ENCODE results near the gene RPS27A. TPM values are rescaled to one million over a fixed set of nuclear protein-coding genes. Genes with fewer than 3 reads are reported as not detected.
"Not testable (repeated sequence)": the region's sequence is repeated elsewhere in the genome, so short reads cannot be mapped to it uniquely, and the experiment has no call there.

The RPS27A gene
- total and polyA plus RNA-seq, 2 experiments from 2014 or later: 775 to 1,144 TPM

GRCh38 chr2:55239656-55240222 is 7.3 kb downstream of the RPS27A start:
- H3K4me1 ChIP-seq (ENCODE audit: insufficient read depth): peaks cover 5% of the 10 kb centered on the region
- no peak overlapping the region for H3K9ac ChIP-seq
- peaks cover 33% of the 10 kb centered on the region for H3K36me3 ChIP-seq (ENCODE audit: low read depth)
- in situ Hi-C loops (cut with MboI): no loop called here
- 71 to 76% methylated on average over 4 of the region's 4 CpGs for WGBS, 2 experiments (ENCODE audit: low coverage in 1 of 2, low lambda C conversion rate in 2 of 2, missing lambda C conversion rate in 2 of 2)
- no peak overlapping the region for H3K4me3 ChIP-seq
- TF ChIP-seq EZH2phosphoT487 (IDR thresholded peaks at IDR 0.05; ENCODE audit: insufficient read depth, low read depth) (no peak), EZH2 (IDR thresholded peaks at IDR 0.05; ENCODE audit: insufficient read depth, poor library complexity, severe bottlenecking) (no peak)
- no peak overlapping the region for H3K27ac ChIP-seq
- H2AFZ ChIP-seq: no peak overlapping the region
- H3K79me2 ChIP-seq (ENCODE audit: insufficient read depth): peaks cover 17% of the 10 kb centered on the region
- H3K9me2 ChIP-seq (ENCODE audit: insufficient read depth): no peaks in the 10 kb centered on the region
- no peaks in the 10 kb centered on the region for H3K27me3 ChIP-seq (replicated peaks; ENCODE audit: insufficient read depth)
- H3K9me3 ChIP-seq (ENCODE audit: low read depth): no peaks in the 10 kb centered on the region
- DNase-seq: no peak
- no peaks in the 10 kb centered on the region for H4K20me1 ChIP-seq (ENCODE audit: insufficient read depth)
- no peak overlapping the region for H3K4me2 ChIP-seq (ENCODE audit: unreplicated experiment)
- H3F3A ChIP-seq (ENCODE audit: insufficient read depth): peaks cover 58% of the 10 kb centered on the region

GRCh38 chr2:55241582-55241981 is 9.1 kb downstream of the RPS27A start:
- H3K9ac ChIP-seq; H3K4me3 ChIP-seq; H2AFZ ChIP-seq; H3K9me2 ChIP-seq (ENCODE audit: insufficient read depth); H3K4me1 ChIP-seq (ENCODE audit: insufficient read depth); DNase-seq; H3K4me2 ChIP-seq (ENCODE audit: unreplicated experiment); H4K20me1 ChIP-seq (ENCODE audit: insufficient read depth); H3K9me3 ChIP-seq (ENCODE audit: low read depth); H3K27me3 ChIP-seq (replicated peaks; ENCODE audit: insufficient read depth); in situ Hi-C loops (cut with MboI); H3K27ac ChIP-seq; H3K79me2 ChIP-seq (ENCODE audit: insufficient read depth): not testable (repeated sequence)
- H3K36me3 ChIP-seq (ENCODE audit: low read depth): peaks cover 23% of the 10 kb centered on the region
- H3F3A ChIP-seq (ENCODE audit: insufficient read depth): peaks cover 41% of the 10 kb centered on the region
- 87 to 90% methylated on average over 8 of the region's 8 CpGs for WGBS, 2 experiments (ENCODE audit: low coverage in 1 of 2, low lambda C conversion rate in 2 of 2, missing lambda C conversion rate in 2 of 2)

DNA sequence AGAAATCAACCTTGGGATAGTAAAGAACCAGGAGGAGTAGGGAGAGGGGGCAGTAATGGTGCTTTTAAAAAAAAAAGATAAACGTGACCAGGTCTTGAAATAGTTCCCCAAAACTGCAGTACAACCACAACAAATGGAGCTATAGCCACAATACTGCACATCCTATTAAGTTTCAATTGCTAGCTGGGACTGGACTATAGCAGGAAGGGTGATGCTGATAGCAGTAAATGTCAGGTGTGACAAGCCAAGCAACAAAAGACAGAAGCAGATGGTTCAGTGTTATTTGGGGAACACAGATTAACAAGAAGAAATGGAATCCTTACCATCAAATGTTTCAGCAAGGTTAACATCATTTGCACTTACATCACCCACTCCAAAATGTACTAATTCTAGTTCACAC is 10.1 kb downstream of the RPS27A start:
- Histone ChIP-seq H3K9me2 (ENCODE audit: insufficient read depth) (no peaks in the 10 kb centered on the region), H3K9ac (no peak overlapping the region), H3F3A (ENCODE audit: insufficient read depth) (peaks cover 30% of the 10 kb centered on the region), H3K4me1 (ENCODE audit: insufficient read depth) (no peaks in the 10 kb centered on the region), H3K27ac (no peak overlapping the region), H3K27me3 (replicated peaks; ENCODE audit: insufficient read depth) (no peaks in the 10 kb centered on the region), H3K36me3 (ENCODE audit: low read depth) (peaks cover 24% of the 10 kb centered on the region), H3K4me2 (ENCODE audit: unreplicated experiment) (no peak overlapping the region), H2AFZ (no peak overlapping the region), H3K79me2 (ENCODE audit: insufficient read depth) (no peaks in the 10 kb centered on the region), H3K9me3 (ENCODE audit: low read depth) (no peaks in the 10 kb centered on the region), H4K20me1 (ENCODE audit: insufficient read depth) (no peaks in the 10 kb centered on the region), H3K4me3 (no peak overlapping the region)
- TF ChIP-seq EZH2phosphoT487 (IDR thresholded peaks at IDR 0.05; ENCODE audit: insufficient read depth, low read depth) (no peak), EZH2 (IDR thresholded peaks at IDR 0.05; ENCODE audit: insufficient read depth, poor library complexity, severe bottlenecking) (no peak)
- in situ Hi-C loops (cut with MboI): no loop called here
- no peak for DNase-seq
- 80 to 87% methylated on average over 1 of the region's 1 CpG for WGBS, 2 experiments (ENCODE audit: low coverage in 1 of 2, low lambda C conversion rate in 2 of 2, missing lambda C conversion rate in 2 of 2)

GRCh38 chr2:55245411-55245810 is 12.9 kb downstream of the RPS27A start:
- TF ChIP-seq EZH2phosphoT487 (IDR thresholded peaks at IDR 0.05; ENCODE audit: insufficient read depth, low read depth) (no peak), EZH2 (IDR thresholded peaks at IDR 0.05; ENCODE audit: insufficient read depth, poor library complexity, severe bottlenecking) (no peak)
- no peak for DNase-seq
- WGBS, 2 experiments (ENCODE audit: low coverage in 1 of 2, low lambda C conversion rate in 2 of 2, missing lambda C conversion rate in 2 of 2): 77 to 78% methylated on average over 5 of the region's 5 CpGs
- H4K20me1 ChIP-seq (ENCODE audit: insufficient read depth): no peaks in the 10 kb centered on the region
- no peak overlapping the region for H3K4me3 ChIP-seq
- no peaks in the 10 kb centered on the region for H3K79me2 ChIP-seq (ENCODE audit: insufficient read depth)
- H3K4me1 ChIP-seq (ENCODE audit: insufficient read depth): no peaks in the 10 kb centered on the region
- H3K27me3 ChIP-seq (replicated peaks; ENCODE audit: insufficient read depth): no peaks in the 10 kb centered on the region
- in situ Hi-C loops (cut with MboI): no loop called here
- 0 out of 2 replicates have a peak, but pooled peaks cover 14% of the 10 kb centered on the region for H3F3A ChIP-seq (ENCODE audit: insufficient read depth)
- no peaks in the 10 kb centered on the region for H3K9me3 ChIP-seq (ENCODE audit: low read depth)
- no peak overlapping the region for H2AFZ ChIP-seq
- no peak overlapping the region for H3K27ac ChIP-seq
- no peak overlapping the region for H3K9ac ChIP-seq
- H3K36me3 ChIP-seq (ENCODE audit: low read depth): peaks cover 35% of the 10 kb centered on the region
- no peak overlapping the region for H3K4me2 ChIP-seq (ENCODE audit: unreplicated experiment)
- no peaks in the 10 kb centered on the region for H3K9me2 ChIP-seq (ENCODE audit: insufficient read depth)

DNA sequence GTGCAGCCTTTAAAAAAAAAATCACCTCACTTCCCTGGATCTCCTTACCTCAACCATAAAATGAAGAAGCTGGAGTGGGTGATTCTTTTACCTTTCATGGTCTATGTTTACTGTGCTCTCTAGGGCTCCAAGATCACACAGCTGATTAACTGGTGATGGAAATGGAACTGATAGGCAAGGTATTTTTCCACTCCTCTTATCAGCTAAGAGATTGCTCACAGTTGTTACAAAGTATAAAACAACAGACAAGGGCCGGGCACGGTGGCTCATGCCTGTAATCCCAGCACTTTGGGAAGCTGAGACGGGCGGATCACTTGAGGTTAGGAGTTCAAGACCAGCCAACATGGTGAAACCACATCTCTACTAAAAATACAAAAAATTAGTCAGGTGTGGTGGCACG is 14.5 kb downstream of the RPS27A start:
- no peak overlapping the region for H3K27ac ChIP-seq
- H3F3A ChIP-seq (ENCODE audit: insufficient read depth): 0 out of 2 replicates have a peak, but pooled peaks cover 6% of the 10 kb centered on the region
- H3K9me3 ChIP-seq (ENCODE audit: low read depth): no peaks in the 10 kb centered on the region
- no peak for DNase-seq
- no peak for TF ChIP-seq EZH2phosphoT487 (IDR thresholded peaks at IDR 0.05; ENCODE audit: insufficient read depth, low read depth)
- no peak for TF ChIP-seq EZH2 (IDR thresholded peaks at IDR 0.05; ENCODE audit: insufficient read depth, poor library complexity, severe bottlenecking)
- in situ Hi-C loops (cut with MboI): no loop called here
- H3K4me1 ChIP-seq (ENCODE audit: insufficient read depth): no peaks in the 10 kb centered on the region
- no peaks in the 10 kb centered on the region for H4K20me1 ChIP-seq (ENCODE audit: insufficient read depth)
- WGBS, 2 experiments (ENCODE audit: low coverage in 1 of 2, low lambda C conversion rate in 2 of 2, missing lambda C conversion rate in 2 of 2): 89 to 90% methylated on average over 5 of the region's 5 CpGs
- H3K9me2 ChIP-seq (ENCODE audit: insufficient read depth): no peaks in the 10 kb centered on the region
- H3K9ac ChIP-seq: no peak overlapping the region
- no peaks in the 10 kb centered on the region for H3K79me2 ChIP-seq (ENCODE audit: insufficient read depth)
- H3K4me2 ChIP-seq (ENCODE audit: unreplicated experiment): no peak overlapping the region
- no peak overlapping the region for H2AFZ ChIP-seq
- H3K4me3 ChIP-seq: no peak overlapping the region
- no peaks in the 10 kb centered on the region for H3K27me3 ChIP-seq (replicated peaks; ENCODE audit: insufficient read depth)
- H3K36me3 ChIP-seq (ENCODE audit: low read depth): peaks cover 40% of the 10 kb centered on the region

Data from GM23248 (cell line).